SU-DHL-6 (cell line): ENCODE results near the gene ATXN7L1.

Source experiments
- CTCF ChIP-seq: fragments of 200-600 bp; sonication (generic); IDR thresholded peaks from one replicate; pipeline ENCODE4 v1.5.1; 2017; ENCODE audit warnings: antibody characterized with exemption, mild to moderate bottlenecking, low read length, moderate library complexity; ENCODE audit not compliant: insufficient read depth, poor library complexity, severe bottlenecking
- EZH2phosphoT487 ChIP-seq: fragments of 200-600 bp; sonication (generic), shearing (Covaris generic); conservative IDR thresholded peaks from 2 replicates; pipeline ENCODE4 v1.6.1; 2018; ENCODE audit warnings: mild to moderate bottlenecking, antibody characterized with exemption, low read length, moderate library complexity, mixed read lengths

GRCh38 chr7:105902325-105902911 is 26.0 kb upstream of the ATXN7L1 start:
- TF ChIP-seq CTCF (no peak), EZH2phosphoT487 (no peak)
